Thyroid gland (tissue), 4 donors: ENCODE results near the gene DLGAP1.

ENCODE experiments used
- POLR2A ChIP-seq, 2 donors: fragments of 450-650 bp; IDR thresholded peaks; one replicate each; pipeline ENCODE4 v1.6.1; 2017; ENCODE audit warnings: antibody characterized with exemption in 2 of 2, mild to moderate bottlenecking in 2 of 2, moderate library complexity in 1 of 2
- TF ChIP-seq, protein P1 (sequence below), 6 experiments: fragments of 200-600 bp in 3 of 6; fragments of 450-650 bp in 3 of 6; sonication (generic) in 3 of 6; IDR thresholded peaks; one replicate each; pipeline ENCODE4 v1.5.1; 2016 to 2019; ENCODE audit warnings: antibody characterized with exemption in 6 of 6, mild to moderate bottlenecking in 2 of 6, inconsistent platforms in 1 of 6, moderate library complexity in 1 of 6

DNA sequence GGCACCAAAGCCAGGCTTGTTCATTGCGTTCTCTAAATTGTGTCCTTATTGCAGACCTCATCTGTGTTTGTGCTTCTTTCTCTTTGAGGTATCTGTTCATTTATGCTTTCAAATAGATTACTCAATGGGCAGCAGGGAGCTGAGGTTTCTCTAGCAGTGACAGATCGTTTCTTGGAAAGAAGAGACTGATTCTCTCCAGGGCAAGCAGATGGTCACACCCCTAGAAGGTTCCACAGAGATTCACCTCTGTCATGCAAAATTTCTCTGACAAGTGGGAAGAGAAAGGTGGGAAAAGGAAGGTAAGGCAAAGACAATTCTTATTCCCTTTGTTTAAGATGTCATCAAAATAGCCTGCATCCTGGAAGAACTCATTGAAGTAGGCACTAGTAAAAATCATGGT, 14.0 kb downstream of the DLGAP1 start:
- TF ChIP-seq, protein P1, sequence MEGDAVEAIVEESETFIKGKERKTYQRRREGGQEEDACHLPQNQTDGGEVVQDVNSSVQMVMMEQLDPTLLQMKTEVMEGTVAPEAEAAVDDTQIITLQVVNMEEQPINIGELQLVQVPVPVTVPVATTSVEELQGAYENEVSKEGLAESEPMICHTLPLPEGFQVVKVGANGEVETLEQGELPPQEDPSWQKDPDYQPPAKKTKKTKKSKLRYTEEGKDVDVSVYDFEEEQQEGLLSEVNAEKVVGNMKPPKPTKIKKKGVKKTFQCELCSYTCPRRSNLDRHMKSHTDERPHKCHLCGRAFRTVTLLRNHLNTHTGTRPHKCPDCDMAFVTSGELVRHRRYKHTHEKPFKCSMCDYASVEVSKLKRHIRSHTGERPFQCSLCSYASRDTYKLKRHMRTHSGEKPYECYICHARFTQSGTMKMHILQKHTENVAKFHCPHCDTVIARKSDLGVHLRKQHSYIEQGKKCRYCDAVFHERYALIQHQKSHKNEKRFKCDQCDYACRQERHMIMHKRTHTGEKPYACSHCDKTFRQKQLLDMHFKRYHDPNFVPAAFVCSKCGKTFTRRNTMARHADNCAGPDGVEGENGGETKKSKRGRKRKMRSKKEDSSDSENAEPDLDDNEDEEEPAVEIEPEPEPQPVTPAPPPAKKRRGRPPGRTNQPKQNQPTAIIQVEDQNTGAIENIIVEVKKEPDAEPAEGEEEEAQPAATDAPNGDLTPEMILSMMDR (IDR thresholded peaks at IDR 0.05), result no peak
- TF ChIP-seq POLR2A (IDR thresholded peaks at IDR 0.05), result no peak
